GM12873 (cell line): Measurements from ENCODE around the gene FAM162A.

Experiments
- CTCF ChIP-seq: IDR thresholded peaks from 2 replicates; pipeline ENCODE4 v1.5.1; 2012; ENCODE audit warnings: low read depth, mild to moderate bottlenecking, moderate library complexity, low read length, control low read depth; ENCODE audit not compliant: insufficient read depth; ENCODE audit errors: missing control alignments

FAM162A gene

GRCh38 chr3:122457706-122458105 is 73.7 kb downstream of the FAM162A start:
- TF ChIP-seq CTCF = no peak

GRCh38 chr3:122458992-122459391 is 75.0 kb downstream of the FAM162A start:
- no peak for TF ChIP-seq CTCF

GRCh38 chr3:122461806-122462205 is 77.8 kb downstream of the FAM162A start:
- TF ChIP-seq CTCF = no peak
